Neural progenitor cell (in vitro differentiated cells): ENCODE data around the gene MTG2. TPM values are rescaled to one million over a fixed set of nuclear protein-coding genes. Genes with fewer than 3 reads are reported as not detected.

Source experiments
- DNase-seq: peaks from one replicate; pipeline ENCODE4 v3.0.0-alpha.2; 2016; ENCODE audit warnings: low spot score
- H2AFZ ChIP-seq: fragments of 200-600 bp; sonication (generic); replicated peaks from 2 replicates; pipeline ENCODE4 v1.6.1; 2016; ENCODE audit warnings: antibody characterized with exemption
- H3F3A ChIP-seq: fragments of 200-600 bp; sonication (generic); 2 replicates; pipeline ENCODE4 v1.6.1; 2016; ENCODE audit warnings: antibody characterized with exemption, low read depth
- H3K27ac ChIP-seq: fragments of 200-600 bp; sonication (generic); 2 replicates; pipeline ENCODE4 v1.5.1; 2016; ENCODE audit warnings: mild to moderate bottlenecking
- H3K27me3 ChIP-seq: fragments of 200-600 bp; sonication (generic); 2 replicates; pipeline ENCODE4 v1.6.1; 2016; ENCODE audit warnings: mild to moderate bottlenecking, moderate library complexity
- H3K36me3 ChIP-seq: fragments of 200-600 bp; sonication (generic); 2 replicates; pipeline ENCODE4 v1.5.1; 2016
- H3K4me1 ChIP-seq: fragments of 200-600 bp; sonication (generic); 2 replicates; pipeline ENCODE4 v1.6.1; 2016; ENCODE audit warnings: mixed run types
- H3K4me2 ChIP-seq: fragments of 200-600 bp; sonication (generic); 2 replicates; pipeline ENCODE4 v1.6.1; 2016
- H3K4me3 ChIP-seq: fragments of 200-600 bp; sonication (generic); 2 replicates; pipeline ENCODE4 v1.5.1; 2016
- H3K79me2 ChIP-seq: fragments of 200-600 bp; sonication (generic); 2 replicates; pipeline ENCODE4 v1.6.1; 2016; ENCODE audit warnings: low read depth
- H3K9ac ChIP-seq: fragments of 200-600 bp; sonication (generic); 2 replicates; pipeline ENCODE4 v1.6.1; 2016
- H3K9me3 ChIP-seq: fragments of 200-600 bp; sonication (generic); 2 replicates; pipeline ENCODE4 v1.5.1; 2016; ENCODE audit warnings: low read depth
- H4K20me1 ChIP-seq: fragments of 200-600 bp; sonication (generic); 2 replicates; pipeline ENCODE4 v1.6.1; 2016; ENCODE audit warnings: low read depth
- H3K27ac Mint-ChIP-seq: 3 replicates; pipeline ENCODE4 v1.8.0; 2021; ENCODE audit warnings: mixed read lengths
- H3K27me3 Mint-ChIP-seq: 2 replicates; pipeline ENCODE4 v1.8.0; 2022; ENCODE audit warnings: low read depth, mild to moderate bottlenecking, inconsistent platforms, moderate library complexity, mixed read lengths; ENCODE audit not compliant: insufficient read depth
- H3K36me3 Mint-ChIP-seq: 3 replicates; pipeline ENCODE4 v1.8.0; 2021; ENCODE audit warnings: mixed read lengths
- H3K4me1 Mint-ChIP-seq: 3 replicates; pipeline ENCODE4 v1.8.0; 2021; ENCODE audit warnings: mixed read lengths
- H3K4me3 Mint-ChIP-seq: 3 replicates; pipeline ENCODE4 v1.8.0; 2021; ENCODE audit warnings: mild to moderate bottlenecking, moderate library complexity, mixed read lengths
- H3K9me3 Mint-ChIP-seq: 3 replicates; pipeline ENCODE4 v1.8.0; 2020; ENCODE audit warnings: mixed read lengths
- EZH2 ChIP-seq: fragments of 200-600 bp; sonication (generic); IDR thresholded peaks from 2 replicates; pipeline ENCODE4 v1.6.1; 2017; ENCODE audit warnings: antibody characterized with exemption, mild to moderate bottlenecking, moderate library complexity
- EZH2phosphoT487 ChIP-seq: fragments of 200-600 bp; sonication (generic); IDR thresholded peaks from 2 replicates; pipeline ENCODE4 v1.6.1; 2017; ENCODE audit warnings: antibody characterized with exemption
- total RNA-seq: library from RNA; depleted of rRNA; stranded (reverse); fragments of >200 nt; gene quantifications from 2 replicates; pipeline ENCODE4 v1.2.3, GENCODE V29; 2015; ENCODE audit warnings: low replicate concordance
- TF ChIP-seq, protein P1 (sequence below): fragments of 200-600 bp; sonication (generic); IDR thresholded peaks from 2 replicates; pipeline ENCODE4 v1.5.1; 2017; ENCODE audit warnings: antibody characterized with exemption, mild to moderate bottlenecking

MTG2 gene
- total RNA-seq, 1 donor from 2014 or later, result 16.2 TPM

DNA sequence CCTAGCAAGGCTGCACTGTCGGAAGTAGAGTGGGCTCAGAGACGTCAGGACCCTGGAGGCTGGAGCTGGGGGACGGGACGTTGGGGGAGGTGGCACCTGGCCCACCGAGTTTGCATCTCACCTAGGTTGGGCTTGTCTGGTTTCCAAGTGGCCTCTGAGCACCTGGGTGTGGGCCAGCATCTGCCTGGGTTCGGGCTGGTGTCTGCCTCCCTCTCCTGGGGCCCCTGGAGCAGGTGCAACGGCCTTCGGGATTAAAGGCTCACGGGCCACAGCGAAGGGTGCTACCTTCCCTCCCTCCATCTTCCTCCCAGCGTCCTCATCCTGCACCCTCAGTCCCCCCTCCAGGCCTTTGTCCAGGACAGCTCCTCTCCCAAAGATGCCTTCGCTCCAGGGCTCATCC lies 31.2 kb downstream of the MTG2 start:
- H3K4me1 Mint-ChIP-seq, result peaks cover 9% of the 10 kb centered on the region

DNA sequence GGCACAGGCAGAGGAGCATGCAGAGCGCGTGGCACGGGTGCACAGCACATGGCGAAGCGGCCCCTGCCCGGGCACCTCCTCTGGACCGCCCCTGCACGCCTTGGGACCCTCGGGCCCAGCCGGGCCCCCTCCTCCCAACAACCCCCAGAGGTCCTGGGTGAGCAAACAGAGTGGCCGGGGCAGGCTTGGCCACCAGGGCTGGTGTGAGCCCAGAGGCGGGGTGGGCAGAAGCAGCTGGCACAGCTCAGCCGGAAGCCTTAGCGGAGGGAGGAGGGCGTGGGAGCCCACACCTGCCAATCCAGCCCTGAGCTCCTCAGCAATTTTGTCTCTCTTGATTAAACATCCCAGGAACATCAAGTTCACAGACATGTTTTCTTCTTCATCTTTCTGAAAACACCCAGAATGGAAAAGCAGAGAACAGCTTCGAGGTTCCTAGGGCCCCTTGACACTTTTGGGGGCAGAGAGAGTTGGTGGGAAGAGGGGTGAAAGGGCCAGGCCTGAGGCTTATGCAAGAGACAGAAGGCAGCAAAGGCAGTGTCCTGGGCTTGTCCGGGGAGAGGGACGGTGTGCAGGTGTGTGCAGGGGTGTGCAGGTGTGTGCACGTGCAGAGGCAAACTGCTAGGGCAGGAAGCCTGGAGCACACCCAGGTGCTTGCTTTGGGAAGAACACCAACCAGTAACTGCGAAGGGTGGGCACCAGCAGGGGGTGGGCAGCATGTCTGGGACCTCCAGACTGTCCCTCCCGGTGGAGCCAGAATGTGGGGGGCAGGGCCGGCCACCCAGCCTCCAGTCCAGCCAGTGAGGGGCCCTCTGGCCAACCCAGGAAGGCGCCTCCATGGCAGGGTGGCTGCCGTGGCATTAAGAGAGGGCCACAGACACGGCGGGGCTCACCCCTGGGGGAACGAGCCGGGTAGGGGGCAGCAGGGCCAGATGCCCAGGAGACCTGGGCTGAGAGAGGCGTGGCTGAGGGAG lies 32.5 kb downstream of the MTG2 start:
- H3K27ac ChIP-seq, result no peak overlapping the region
- Mint-ChIP-seq H3K27ac (no peak overlapping the region), H3K4me3 (no peak overlapping the region), H3K9me3 (no peaks in the 10 kb centered on the region), H3K27me3 (peaks cover 26% of the 10 kb centered on the region), H3K4me1 (peaks cover 11% of the 10 kb centered on the region), H3K36me3 (no peaks in the 10 kb centered on the region)
- H3K4me2 ChIP-seq, result no peak overlapping the region
- H3K9me3 ChIP-seq, result no peaks in the 10 kb centered on the region
- no peak overlapping the region for H3K4me3 ChIP-seq
- H3K4me1 ChIP-seq, result peaks cover 18% of the 10 kb centered on the region
- H3K9ac ChIP-seq, result no peak overlapping the region
- peaks cover 14% of the 10 kb centered on the region for H3F3A ChIP-seq
- no peak overlapping the region for H2AFZ ChIP-seq
- DNase-seq, result no peak
- no peaks in the 10 kb centered on the region for H3K36me3 ChIP-seq
- TF ChIP-seq, protein P1, sequence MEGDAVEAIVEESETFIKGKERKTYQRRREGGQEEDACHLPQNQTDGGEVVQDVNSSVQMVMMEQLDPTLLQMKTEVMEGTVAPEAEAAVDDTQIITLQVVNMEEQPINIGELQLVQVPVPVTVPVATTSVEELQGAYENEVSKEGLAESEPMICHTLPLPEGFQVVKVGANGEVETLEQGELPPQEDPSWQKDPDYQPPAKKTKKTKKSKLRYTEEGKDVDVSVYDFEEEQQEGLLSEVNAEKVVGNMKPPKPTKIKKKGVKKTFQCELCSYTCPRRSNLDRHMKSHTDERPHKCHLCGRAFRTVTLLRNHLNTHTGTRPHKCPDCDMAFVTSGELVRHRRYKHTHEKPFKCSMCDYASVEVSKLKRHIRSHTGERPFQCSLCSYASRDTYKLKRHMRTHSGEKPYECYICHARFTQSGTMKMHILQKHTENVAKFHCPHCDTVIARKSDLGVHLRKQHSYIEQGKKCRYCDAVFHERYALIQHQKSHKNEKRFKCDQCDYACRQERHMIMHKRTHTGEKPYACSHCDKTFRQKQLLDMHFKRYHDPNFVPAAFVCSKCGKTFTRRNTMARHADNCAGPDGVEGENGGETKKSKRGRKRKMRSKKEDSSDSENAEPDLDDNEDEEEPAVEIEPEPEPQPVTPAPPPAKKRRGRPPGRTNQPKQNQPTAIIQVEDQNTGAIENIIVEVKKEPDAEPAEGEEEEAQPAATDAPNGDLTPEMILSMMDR, result no peak
- TF ChIP-seq EZH2 (no peak), EZH2phosphoT487 (no peak)
- peaks cover 55% of the 10 kb centered on the region for H3K27me3 ChIP-seq
- H3K79me2 ChIP-seq, result no peaks in the 10 kb centered on the region
- H4K20me1 ChIP-seq, result peaks cover 26% of the 10 kb centered on the region

More for the DNA sequence above, 31.2 kb downstream of the MTG2 start:
- Histone ChIP-seq H3K4me1 (peaks cover 15% of the 10 kb centered on the region), H3K4me2 (no peak overlapping the region), H2AFZ (no peak overlapping the region), H3K9me3 (no peaks in the 10 kb centered on the region), H3K4me3 (no peak overlapping the region), H4K20me1 (peaks cover 21% of the 10 kb centered on the region), H3K27me3 (peaks cover 45% of the 10 kb centered on the region), H3K9ac (no peak overlapping the region), H3K79me2 (no peaks in the 10 kb centered on the region), H3F3A (peaks cover 9% of the 10 kb centered on the region), H3K27ac (no peak overlapping the region), H3K36me3 (no peaks in the 10 kb centered on the region)
- Mint-ChIP-seq H3K27ac (no peak overlapping the region), H3K27me3 (peaks cover 24% of the 10 kb centered on the region), H3K36me3 (no peaks in the 10 kb centered on the region), H3K9me3 (no peaks in the 10 kb centered on the region), H3K4me3 (no peak overlapping the region)
- no peak for DNase-seq
- TF ChIP-seq EZH2phosphoT487 (no peak), EZH2 (no peak)
- TF ChIP-seq, protein P1, result no peak

DNA sequence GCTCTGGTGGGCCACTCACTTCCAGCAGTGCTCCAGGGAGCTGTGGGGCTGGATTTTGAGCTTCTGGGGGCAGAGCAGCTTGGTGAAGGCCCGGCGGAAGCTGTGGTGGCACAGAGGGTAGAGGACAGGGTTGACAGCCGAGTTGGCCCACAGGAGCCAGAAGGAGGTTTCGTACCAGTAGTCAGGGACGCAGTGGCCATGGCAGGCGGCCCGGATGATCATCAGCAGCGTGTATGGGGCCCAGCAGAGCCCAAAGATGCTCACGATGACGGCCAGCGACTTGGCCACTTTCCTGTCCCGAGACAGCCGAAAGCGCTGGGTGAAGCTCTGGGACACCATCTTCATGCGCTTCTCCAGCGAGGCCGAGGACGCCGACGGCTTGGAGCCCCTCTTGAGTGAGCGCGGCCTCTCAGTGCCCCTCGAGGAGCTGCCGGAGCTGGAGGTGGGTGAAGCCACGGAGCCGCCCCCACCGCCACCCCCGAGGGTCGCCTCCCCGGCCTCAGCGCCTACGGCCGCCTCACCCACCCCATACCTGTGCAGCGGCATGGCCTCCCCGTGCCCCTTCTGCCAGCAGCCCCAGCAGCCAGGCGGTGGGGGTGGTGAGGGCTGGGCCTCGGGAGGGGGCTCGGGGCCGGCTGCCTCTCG lies 33.3 kb downstream of the MTG2 start:
- Histone ChIP-seq H3F3A (peaks cover 22% of the 10 kb centered on the region), H4K20me1 (peaks cover 34% of the 10 kb centered on the region), H3K9me3 (no peaks in the 10 kb centered on the region), H3K79me2 (no peaks in the 10 kb centered on the region), H3K27ac (no peak overlapping the region), H3K9ac (no peak overlapping the region), H3K4me2 (no peak overlapping the region), H3K36me3 (no peaks in the 10 kb centered on the region), H2AFZ (no peak overlapping the region), H3K4me1 (peaks cover 26% of the 10 kb centered on the region), H3K4me3 (no peak overlapping the region), H3K27me3 (peaks cover 64% of the 10 kb centered on the region)
- no peak overlapping the region for H3K4me3 Mint-ChIP-seq
- H3K9me3 Mint-ChIP-seq, result no peaks in the 10 kb centered on the region
- H3K27me3 Mint-ChIP-seq, result peaks cover 30% of the 10 kb centered on the region
- no peaks in the 10 kb centered on the region for H3K36me3 Mint-ChIP-seq
- H3K4me1 Mint-ChIP-seq, result peaks cover 13% of the 10 kb centered on the region
- no peak for DNase-seq
- no peak overlapping the region for H3K27ac Mint-ChIP-seq
- TF ChIP-seq, protein P1, result no peak
- TF ChIP-seq EZH2 (no peak), EZH2phosphoT487 (no peak)
